Fibroblast of lung (primary cell): ENCODE results near the gene SLC66A2. TPM values are rescaled to one million over a fixed set of nuclear protein-coding genes. Genes with fewer than 3 reads are reported as not detected.
A peak's percentile ranks its signal among the peaks of the same experiment; 100 is the strongest.

ENCODE experiments used
- DNase-seq, 2 donors: peaks; one replicate each; pipeline versions ENCODE4 v3.0.0 to v3.0.0-alpha.2; 2010; ENCODE audit warnings: low read depth in 2 of 2
- H2AFZ ChIP-seq: 2 replicates; pipeline ENCODE4 v1.5.1; 2012; ENCODE audit warnings: low read length, control low read depth, inconsistent platforms
- H3K27ac ChIP-seq: 2 replicates; pipeline ENCODE4 v1.5.1; 2011; ENCODE audit warnings: low read length, control low read depth; ENCODE audit not compliant: insufficient read depth
- H3K27me3 ChIP-seq: 2 replicates; pipeline ENCODE4 v1.5.1; 2011; ENCODE audit warnings: mild to moderate bottlenecking, low read length; ENCODE audit not compliant: control insufficient read depth, insufficient read depth
- H3K36me3 ChIP-seq: 2 replicates; pipeline ENCODE4 v1.5.1; 2011; ENCODE audit warnings: low read length; ENCODE audit not compliant: control insufficient read depth, insufficient read depth
- H3K4me1 ChIP-seq: 2 replicates; pipeline ENCODE4 v1.5.1; 2011; ENCODE audit warnings: low read length; ENCODE audit not compliant: control insufficient read depth, insufficient read depth; ENCODE audit errors: extremely low read depth
- H3K4me2 ChIP-seq: 2 replicates; pipeline ENCODE4 v1.5.1; 2011; ENCODE audit warnings: low read length, control low read depth; ENCODE audit not compliant: insufficient read depth; ENCODE audit errors: extremely low read depth
- H3K4me3 ChIP-seq, 4 experiments: fragments of 200-600 bp in 1 of 4; sonication (generic) in 1 of 4; replicated peaks in 1 of 4; 2 replicates each; pipeline ENCODE4 v1.5.1; 2011 to 2016; ENCODE audit warnings: low read length in 4 of 4, low read depth in 3 of 4, mild to moderate bottlenecking in 3 of 4, control low read depth in 2 of 4, inconsistent platforms in 1 of 4, mixed read lengths in 1 of 4; ENCODE audit not compliant: insufficient read depth in 1 of 4; ENCODE audit errors: control extremely low read depth in 1 of 4
- H3K79me2 ChIP-seq: 2 replicates; pipeline ENCODE4 v1.5.1; 2012; ENCODE audit warnings: mild to moderate bottlenecking, low read length, inconsistent platforms; ENCODE audit not compliant: control insufficient read depth, insufficient read depth
- H3K9ac ChIP-seq: 2 replicates; pipeline ENCODE4 v1.5.1; 2011; ENCODE audit warnings: mild to moderate bottlenecking, low read length, control low read depth; ENCODE audit not compliant: insufficient read depth
- H3K9me3 ChIP-seq: 2 replicates; pipeline ENCODE4 v1.5.1; 2012; ENCODE audit warnings: low read depth, low read length; ENCODE audit not compliant: control insufficient read depth, insufficient read depth
- H4K20me1 ChIP-seq: 2 replicates; pipeline ENCODE4 v1.5.1; 2011; ENCODE audit warnings: low read length; ENCODE audit not compliant: control insufficient read depth, insufficient read depth; ENCODE audit errors: extremely low read depth
- EZH2 ChIP-seq: IDR thresholded peaks from 2 replicates; pipeline ENCODE4 v1.5.1; 2012; ENCODE audit warnings: low read length, control low read depth, mild to moderate bottlenecking; ENCODE audit errors: missing control alignments
- polyA plus RNA-seq, 2 donors: library from polyadenylated mRNA; depleted of rRNA in 1 of 2; stranded (reverse) in 1 of 2; unstranded in 1 of 2; fragments of >200 nt; gene quantifications; 2 replicates each; pipeline ENCODE4 v1.2.1, GENCODE V29; 2011 to 2012; ENCODE audit warnings: missing spikeins in 1 of 2
- total RNA-seq: library from RNA; depleted of rRNA; stranded (reverse); fragments of >200 nt; gene quantifications from 2 replicates; pipeline ENCODE4 v1.2.1, GENCODE V29; 2014
- TF ChIP-seq, protein P1 (sequence below), 2 donors: IDR thresholded peaks in 1 of 2; conservative IDR thresholded peaks in 1 of 2; 1 replicate in 1 of 2; 2 replicates in 1 of 2; pipeline ENCODE4 v1.5.1; 2011 to 2012; ENCODE audit warnings: low read length in 2 of 2, control low read depth in 1 of 2, inconsistent platforms in 1 of 2, low read depth in 1 of 2, mild to moderate bottlenecking in 1 of 2

Gene SLC66A2
- total and polyA plus RNA-seq, 2 donors (not counting 1 experiment from before 2014, with no cell fraction given): 13.2 to 46.1 TPM

DNA sequence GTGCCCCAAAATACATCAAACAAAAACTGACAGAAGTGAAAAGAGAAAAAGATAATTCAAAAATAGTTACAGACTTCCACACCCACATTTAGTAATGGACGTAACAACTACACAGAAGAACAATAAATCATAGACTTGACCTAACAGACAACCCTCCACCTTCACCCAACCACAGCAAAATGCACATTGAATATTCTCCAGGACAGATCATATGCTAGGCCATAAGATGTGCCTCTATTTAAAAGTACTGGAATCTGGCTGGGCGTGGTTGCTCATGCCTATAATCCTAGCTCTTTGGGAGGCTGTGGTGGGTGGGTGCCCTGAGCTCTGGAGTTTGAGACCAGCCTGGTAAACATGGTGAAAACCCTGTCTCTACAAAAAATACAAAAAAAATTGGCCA is 20.0 kb downstream of the SLC66A2 start:
- no peak overlapping the region for H3K27ac ChIP-seq
- DNase-seq: no peak
- H4K20me1 ChIP-seq: no peaks in the 10 kb centered on the region
- no peak overlapping the region for H3K9ac ChIP-seq
- peaks cover 5% of the 10 kb centered on the region for H3K4me1 ChIP-seq
- no peak overlapping the region for H3K4me2 ChIP-seq
- peaks cover 15% of the 10 kb centered on the region for H3K79me2 ChIP-seq
- no peaks in the 10 kb centered on the region for H3K9me3 ChIP-seq
- no peaks in the 10 kb centered on the region for H3K27me3 ChIP-seq
- H3K4me3 ChIP-seq: no peak overlapping the region
- TF ChIP-seq EZH2: no peak
- TF ChIP-seq, protein P1, sequence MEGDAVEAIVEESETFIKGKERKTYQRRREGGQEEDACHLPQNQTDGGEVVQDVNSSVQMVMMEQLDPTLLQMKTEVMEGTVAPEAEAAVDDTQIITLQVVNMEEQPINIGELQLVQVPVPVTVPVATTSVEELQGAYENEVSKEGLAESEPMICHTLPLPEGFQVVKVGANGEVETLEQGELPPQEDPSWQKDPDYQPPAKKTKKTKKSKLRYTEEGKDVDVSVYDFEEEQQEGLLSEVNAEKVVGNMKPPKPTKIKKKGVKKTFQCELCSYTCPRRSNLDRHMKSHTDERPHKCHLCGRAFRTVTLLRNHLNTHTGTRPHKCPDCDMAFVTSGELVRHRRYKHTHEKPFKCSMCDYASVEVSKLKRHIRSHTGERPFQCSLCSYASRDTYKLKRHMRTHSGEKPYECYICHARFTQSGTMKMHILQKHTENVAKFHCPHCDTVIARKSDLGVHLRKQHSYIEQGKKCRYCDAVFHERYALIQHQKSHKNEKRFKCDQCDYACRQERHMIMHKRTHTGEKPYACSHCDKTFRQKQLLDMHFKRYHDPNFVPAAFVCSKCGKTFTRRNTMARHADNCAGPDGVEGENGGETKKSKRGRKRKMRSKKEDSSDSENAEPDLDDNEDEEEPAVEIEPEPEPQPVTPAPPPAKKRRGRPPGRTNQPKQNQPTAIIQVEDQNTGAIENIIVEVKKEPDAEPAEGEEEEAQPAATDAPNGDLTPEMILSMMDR (conservative IDR thresholded peaks at IDR 0.05 in 1 of 2, IDR thresholded peaks at IDR 0.05 in 1 of 2; ENCODE audit: low read depth in 1 of 2, low read length in 2 of 2): no peak
- H3K36me3 ChIP-seq: peaks cover 2% of the 10 kb centered on the region
- no peak overlapping the region for H2AFZ ChIP-seq

DNA sequence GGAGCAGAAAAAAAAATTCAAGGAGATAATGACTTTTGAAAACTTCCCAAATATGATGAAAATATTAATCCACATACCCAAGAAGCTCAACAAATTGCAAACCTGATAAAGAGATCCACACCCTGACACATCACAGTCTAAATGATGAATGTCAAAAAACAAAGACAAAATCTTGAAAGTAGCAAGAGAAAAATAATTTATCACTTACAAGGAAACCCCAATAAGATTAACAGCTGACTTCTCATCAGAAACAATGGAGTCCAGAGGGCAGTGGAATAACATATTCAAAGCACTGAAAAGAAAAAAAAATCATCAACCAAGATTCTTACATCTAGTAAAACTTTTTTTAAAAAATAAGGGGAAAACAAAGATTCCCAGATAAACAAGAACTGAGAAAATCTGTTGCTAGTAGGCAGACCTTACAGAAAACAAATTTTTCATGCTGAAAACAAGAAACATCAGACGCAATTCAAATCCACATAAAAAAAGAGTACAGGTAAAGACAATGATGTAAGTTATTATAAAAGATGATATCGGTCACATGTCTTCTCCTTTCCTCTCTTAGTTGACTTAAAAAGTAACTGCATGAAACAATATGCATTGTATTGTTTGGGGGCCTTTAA is 21.3 kb downstream of the SLC66A2 start:
- peak in 1 of 2 donors; percentile 37 for DNase-seq
- peaks cover 5% of the 10 kb centered on the region for H3K4me1 ChIP-seq
- H4K20me1 ChIP-seq: no peaks in the 10 kb centered on the region
- H3K27me3 ChIP-seq: no peaks in the 10 kb centered on the region
- H3K79me2 ChIP-seq: peaks cover 9% of the 10 kb centered on the region
- no peak overlapping the region for H3K9ac ChIP-seq
- H3K36me3 ChIP-seq: peaks cover 2% of the 10 kb centered on the region
- H2AFZ ChIP-seq: no peak overlapping the region
- no peak overlapping the region for H3K27ac ChIP-seq
- no peak overlapping the region for H3K4me2 ChIP-seq
- TF ChIP-seq, protein P1 (conservative IDR thresholded peaks at IDR 0.05 in 1 of 2, IDR thresholded peaks at IDR 0.05 in 1 of 2; ENCODE audit: low read depth in 1 of 2, low read length in 2 of 2): no peak
- TF ChIP-seq EZH2: no peak
- no peak overlapping the region for H3K4me3 ChIP-seq
- H3K9me3 ChIP-seq: no peaks in the 10 kb centered on the region

- H3K9ac ChIP-seq: no peak overlapping the region
- no peak overlapping the region for H3K4me2 ChIP-seq
- H2AFZ ChIP-seq: no peak overlapping the region
- H3K4me1 ChIP-seq: no peaks in the 10 kb centered on the region
- no peaks in the 10 kb centered on the region for H3K27me3 ChIP-seq
- peaks cover 8% of the 10 kb centered on the region for H3K79me2 ChIP-seq
- no peaks in the 10 kb centered on the region for H3K9me3 ChIP-seq
- TF ChIP-seq, protein P1 (conservative IDR thresholded peaks at IDR 0.05 in 1 of 2, IDR thresholded peaks at IDR 0.05 in 1 of 2; ENCODE audit: low read depth in 1 of 2, low read length in 2 of 2): no peak
- TF ChIP-seq EZH2: no peak
- no peak overlapping the region for H3K27ac ChIP-seq
- peaks cover 2% of the 10 kb centered on the region for H3K36me3 ChIP-seq
- no peaks in the 10 kb centered on the region for H4K20me1 ChIP-seq
- H3K4me3 ChIP-seq: no peak overlapping the region
- DNase-seq: no peak
Measured at GRCh38 chr18:79928563-79928960, 22.9 kb downstream of the SLC66A2 start.
